ENCODE measurements around the gene TBC1D16.

GRCh38 chr17:79934653-79934970, 101.1 kb downstream of the TBC1D16 start:
- TF ChIP-seq CTCF (IDR thresholded peaks at IDR 0.05) (no peak), POLR2A (IDR thresholded peaks at IDR 0.05) (no peak)

Measured in esophagus squamous epithelium (tissue), 4 donors.